Endodermal cell (in vitro differentiated cells): Measurements from ENCODE around the gene INTS1. TPM values are rescaled to one million over a fixed set of nuclear protein-coding genes. Genes with fewer than 3 reads are reported as not detected.
"Not testable (repeated sequence)": the region's sequence is repeated elsewhere in the genome, so short reads cannot be mapped to it uniquely, and the experiment has no call there.

ENCODE experiments used
- DNase-seq: peaks from one replicate; pipeline ENCODE4 v3.0.0-alpha.2; 2017
- H3K27ac ChIP-seq: 2 replicates; pipeline ENCODE4 v1.5.1; 2013; ENCODE audit warnings: mild to moderate bottlenecking, low read depth, low read length, moderate library complexity
- H3K27me3 ChIP-seq: 2 replicates; pipeline ENCODE4 v1.6.1; 2013; ENCODE audit warnings: mild to moderate bottlenecking, low read length, moderate library complexity; ENCODE audit not compliant: insufficient read depth, control insufficient read depth, poor library complexity, severe bottlenecking
- H3K36me3 ChIP-seq: 2 replicates; pipeline ENCODE4 v1.7.0; 2013; ENCODE audit warnings: mild to moderate bottlenecking, low read length, moderate library complexity; ENCODE audit not compliant: control insufficient read depth, insufficient read depth
- H3K4me1 ChIP-seq: one replicate; pipeline ENCODE4 v1.7.0; 2013; ENCODE audit warnings: low read length; ENCODE audit not compliant: control insufficient read depth, insufficient read depth
- H3K4me3 ChIP-seq: 2 replicates; pipeline ENCODE4 v1.5.1; 2013; ENCODE audit warnings: mild to moderate bottlenecking, low read length, moderate library complexity
- H3K9ac ChIP-seq: 2 replicates; pipeline ENCODE4 v1.6.1; 2013; ENCODE audit warnings: mild to moderate bottlenecking, low read length, moderate library complexity; ENCODE audit not compliant: poor library complexity, severe bottlenecking; ENCODE audit errors: extremely low read depth
- H3K9me3 ChIP-seq: 2 replicates; pipeline ENCODE4 v1.6.1; 2013; ENCODE audit warnings: mild to moderate bottlenecking, low read length, moderate library complexity; ENCODE audit not compliant: control insufficient read depth
- H3K27ac Mint-ChIP-seq: 2 replicates; pipeline ENCODE4 v1.8.0; 2020; ENCODE audit warnings: mixed read lengths
- H3K27me3 Mint-ChIP-seq: 2 replicates; pipeline ENCODE4 v1.8.0; 2021; ENCODE audit warnings: mild to moderate bottlenecking, mixed read lengths; ENCODE audit not compliant: insufficient read depth
- H3K36me3 Mint-ChIP-seq: 2 replicates; pipeline ENCODE4 v1.8.0; 2020; ENCODE audit warnings: low read depth, mixed read lengths
- H3K4me1 Mint-ChIP-seq: 2 replicates; pipeline ENCODE4 v1.8.0; 2020; ENCODE audit warnings: mixed read lengths
- H3K4me3 Mint-ChIP-seq: 2 replicates; pipeline ENCODE4 v1.8.0; 2020; ENCODE audit warnings: mild to moderate bottlenecking, moderate library complexity, mixed read lengths
- H3K9me3 Mint-ChIP-seq: 2 replicates; pipeline ENCODE4 v1.8.0; 2020; ENCODE audit warnings: mild to moderate bottlenecking, mixed read lengths
- CTCF ChIP-seq: fragments of 200-600 bp; sonication (generic); conservative IDR thresholded peaks from 2 replicates; pipeline ENCODE4 v1.5.0; 2021; ENCODE audit warnings: antibody characterized with exemption, mild to moderate bottlenecking
- WGBS, 2 experiments: methylation state at CpG; one replicate each; pipeline versions ENCODE4 v1.1.5 to v1.1.7; 2013; ENCODE audit warnings: missing lambda C conversion rate in 2 of 2, mixed read lengths in 1 of 2; ENCODE audit not compliant: insufficient coverage in 1 of 2, insufficient read length in 1 of 2; 5-methylcytosine and 5-hydroxymethylcytosine counted together
- total RNA-seq, 2 donors: library from RNA; stranded (reverse); fragmentation: NEBNext Ultra II Directional in 1 of 2; extraction: Animal tissue kit (Norgen Biotek cat#: 25700) in 1 of 2; gene quantifications; 2 replicates in 1 of 2; 3 replicates in 1 of 2; pipeline ENCODE4 v1.2.1, GENCODE V29; 2021

INTS1 gene
- total RNA-seq, 2 donors from 2014 or later, result 145 to 178 TPM

GRCh38 chr7:1447112-1447511 is 57.1 kb downstream of the INTS1 start:
- Mint-ChIP-seq H3K27me3 (no peaks in the 10 kb centered on the region), H3K4me3 (no peak overlapping the region), H3K27ac (no peak overlapping the region), H3K4me1 (no peaks in the 10 kb centered on the region), H3K9me3 (no peaks in the 10 kb centered on the region), H3K36me3 (no peaks in the 10 kb centered on the region)
- Histone ChIP-seq H3K27me3 (no peaks in the 10 kb centered on the region), H3K9me3 (no peaks in the 10 kb centered on the region), H3K27ac (no peak overlapping the region), H3K36me3 (no peaks in the 10 kb centered on the region), H3K4me1 (no peaks in the 10 kb centered on the region), H3K4me3 (no peak overlapping the region), H3K9ac (no peak overlapping the region)
- no peak for TF ChIP-seq CTCF
- DNase-seq, result no peak
- 89 to 100% methylated on average over 2 to 11 of the region's 11 CpGs for WGBS, 2 experiments

DNA sequence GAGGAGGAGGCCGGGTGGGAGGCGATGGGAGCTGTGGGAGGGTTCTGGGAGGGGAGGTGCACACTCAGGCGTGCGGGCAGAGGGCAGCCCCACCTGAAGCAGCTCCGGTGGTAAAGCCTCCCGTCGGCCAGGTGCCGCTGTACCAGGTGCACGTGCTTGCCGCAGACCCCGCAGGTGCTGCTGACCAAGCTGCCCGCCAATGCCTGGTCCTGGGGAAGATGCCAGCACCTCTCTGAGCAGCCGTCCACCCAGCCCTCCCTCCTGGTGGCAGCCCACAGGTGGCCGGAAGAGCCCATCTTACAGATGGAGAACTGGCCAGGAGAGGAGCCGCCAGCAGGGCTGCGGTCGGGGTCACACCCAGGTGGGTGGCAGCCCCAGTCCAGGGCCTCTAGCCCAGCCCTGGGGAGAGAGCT is 57.6 kb downstream of the INTS1 start:
- Mint-ChIP-seq H3K36me3 (no peaks in the 10 kb centered on the region), H3K4me3 (no peak overlapping the region), H3K4me1 (no peaks in the 10 kb centered on the region), H3K9me3 (no peaks in the 10 kb centered on the region), H3K27me3 (no peaks in the 10 kb centered on the region), H3K27ac (no peak overlapping the region)
- Histone ChIP-seq H3K9me3 (no peaks in the 10 kb centered on the region), H3K36me3 (no peaks in the 10 kb centered on the region), H3K27ac (no peak overlapping the region), H3K9ac (no peak overlapping the region), H3K4me1 (no peaks in the 10 kb centered on the region), H3K4me3 (no peak overlapping the region), H3K27me3 (no peaks in the 10 kb centered on the region)
- WGBS, 2 experiments, result 80 to 87% methylated on average over 12 to 17 of the region's 17 CpGs
- TF ChIP-seq CTCF, result no peak
- DNase-seq, result no peak

DNA sequence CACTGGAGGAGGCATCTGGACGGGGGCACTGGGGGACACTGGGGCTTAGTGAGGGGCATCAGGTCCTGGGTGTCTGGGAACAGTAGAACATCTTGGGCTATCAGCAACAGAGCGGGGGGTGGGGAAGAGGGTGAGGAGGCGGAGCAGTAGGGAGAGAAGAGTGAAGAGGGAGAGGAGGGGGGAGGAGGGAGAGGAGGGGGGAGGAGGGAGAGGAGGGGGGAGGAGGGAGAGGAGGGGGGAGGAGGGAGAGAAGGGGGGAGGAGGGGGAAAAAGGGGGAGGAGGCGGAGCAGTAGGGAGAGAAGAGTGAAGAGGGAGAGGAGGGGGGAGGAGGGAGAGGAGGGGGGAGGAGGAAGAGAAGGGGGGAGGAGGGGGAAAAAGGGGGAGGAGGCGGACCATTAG is 58.2 kb downstream of the INTS1 start:
- H3K4me1 ChIP-seq, H3K27me3 Mint-ChIP-seq, H3K9ac ChIP-seq, H3K36me3 ChIP-seq, H3K27ac ChIP-seq, H3K27ac Mint-ChIP-seq, H3K9me3 ChIP-seq, H3K4me3 ChIP-seq, H3K9me3 Mint-ChIP-seq, H3K4me3 Mint-ChIP-seq, H3K4me1 Mint-ChIP-seq, H3K27me3 ChIP-seq, DNase-seq, H3K36me3 Mint-ChIP-seq: not testable (repeated sequence)
- 96% methylated on average over 2 of the region's 5 CpGs; no CpG with 5 or more reads in 1 of the 2 experiments for WGBS, 2 experiments

GRCh38 chr7:1445341-1445740 is 58.8 kb downstream of the INTS1 start:
- Mint-ChIP-seq H3K36me3 (no peaks in the 10 kb centered on the region), H3K4me1 (no peaks in the 10 kb centered on the region), H3K9me3 (no peaks in the 10 kb centered on the region), H3K27me3 (no peaks in the 10 kb centered on the region), H3K4me3 (no peak overlapping the region), H3K27ac (no peak overlapping the region)
- no peak overlapping the region for H3K27ac ChIP-seq
- 92 to 99% methylated on average over 14 to 21 of the region's 21 CpGs for WGBS, 2 experiments
- DNase-seq, result no peak
- H3K9ac ChIP-seq, result no peak overlapping the region
- no peak overlapping the region for H3K4me3 ChIP-seq
- no peaks in the 10 kb centered on the region for H3K27me3 ChIP-seq
- no peaks in the 10 kb centered on the region for H3K36me3 ChIP-seq
- TF ChIP-seq CTCF, result no peak
- no peaks in the 10 kb centered on the region for H3K9me3 ChIP-seq
- H3K4me1 ChIP-seq, result no peaks in the 10 kb centered on the region
